ENCODE measurements around the gene CUTC. TPM values are rescaled to one million over a fixed set of nuclear protein-coding genes. Genes with fewer than 3 reads are reported as not detected.

CUTC gene
- polyA plus RNA-seq, result 16.6 and 30.0 TPM in 2 replicates

GRCh38 chr10:99732033-99732842 lies at the start of gene CUTC, which contains the start of gene COX15:
Gene CUTC (plus strand): TSS chr10:99732234. CDS start chr10:99732349, 115 bp downstream.
Gene COX15 (minus strand): TSS chr10:99732127. CDS start chr10:99732049, 78 bp downstream.

DNA sequence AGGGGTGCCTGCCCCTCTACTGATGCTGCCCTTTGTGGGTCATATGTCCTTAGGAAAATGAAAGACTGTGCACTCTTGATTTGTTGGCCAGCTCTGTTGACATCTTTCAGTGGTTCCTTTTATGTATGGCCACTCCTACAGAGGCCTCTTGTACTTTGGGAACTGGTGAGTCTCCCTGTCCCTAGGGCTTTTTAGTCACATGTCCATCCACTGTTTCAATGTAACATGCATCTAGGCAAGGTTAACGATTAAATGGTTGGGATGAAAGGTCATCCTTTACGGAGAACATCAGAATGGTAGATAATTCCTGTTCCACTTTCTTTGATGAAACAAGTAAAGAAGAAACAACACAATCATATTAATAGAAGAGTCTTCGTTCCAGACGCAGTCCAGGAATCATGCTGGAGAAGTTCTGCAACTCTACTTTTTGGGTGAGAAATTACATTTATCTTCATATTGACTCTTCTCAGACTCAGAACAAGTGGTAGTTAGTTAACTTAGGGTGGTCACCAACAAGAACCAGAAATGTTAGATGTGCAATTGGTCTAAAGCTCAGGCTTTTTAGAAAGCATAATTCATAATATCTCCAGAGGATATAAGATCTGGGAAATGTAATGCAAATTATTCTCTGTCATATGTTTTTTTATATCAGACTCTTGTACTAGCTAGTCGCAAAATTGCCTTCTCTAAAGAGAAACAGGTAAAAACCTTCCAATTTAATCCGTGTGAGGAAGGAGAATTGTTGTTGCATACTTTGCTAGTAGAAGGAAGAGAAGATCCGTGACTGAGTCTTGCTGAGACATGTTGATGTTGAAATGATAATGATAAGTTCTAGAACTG lies 50.6 kb downstream of the CUTC start, which contains the start of gene ABCC2:
ABCC2 (plus strand) TSS at position 194 of the 840 bp plus-strand sequence; CDS start at position 399, 205 bp downstream.

Other genes with a start within 250 kb of the CUTC start
- not detected in 2 replicates for gene NKX2-3, start 199.3 kb upstream of the CUTC start, polyA plus RNA-seq
- gene SLC25A28, start 111.8 kb upstream of the CUTC start, polyA plus RNA-seq, result 24.0 and 39.0 TPM in 2 replicates
- 0.15 and 0.18 TPM in 2 replicates for gene ENTPD7, start 72.7 kb upstream of the CUTC start, polyA plus RNA-seq
- gene COX15, start 107 bp upstream of the CUTC start, polyA plus RNA-seq, result 24.7 and 28.1 TPM in 2 replicates
- gene ABCC2, start 50.4 kb downstream of the CUTC start, polyA plus RNA-seq, result 0.31 TPM in 1 of 2 replicates, not detected in the other

All from Purkinje cell (primary cell).